Subcutaneous adipose tissue (tissue), 4 donors: ENCODE results near the gene FKBP9. TPM values are rescaled to one million over a fixed set of nuclear protein-coding genes. Genes with fewer than 3 reads are reported as not detected.

Source experiments
- total RNA-seq, 4 donors: library from RNA; depleted of rRNA; stranded (reverse); fragments of >200 nt; gene quantifications; one replicate each; pipeline ENCODE4 v1.1.0, GENCODE V29; 2016
- TF ChIP-seq, protein P1 (sequence below): fragments of 450-650 bp; IDR thresholded peaks from one replicate; pipeline ENCODE4 v1.5.1; 2016; ENCODE audit warnings: low read depth, mild to moderate bottlenecking, control low read depth, antibody characterized with exemption, moderate library complexity

FKBP9 gene
- total RNA-seq, 4 donors from 2014 or later, result 110 to 274 (median 180) TPM

GRCh38 chr7:33040803-33041516 is 83.7 kb downstream of the FKBP9 start:
- TF ChIP-seq, protein P1, sequence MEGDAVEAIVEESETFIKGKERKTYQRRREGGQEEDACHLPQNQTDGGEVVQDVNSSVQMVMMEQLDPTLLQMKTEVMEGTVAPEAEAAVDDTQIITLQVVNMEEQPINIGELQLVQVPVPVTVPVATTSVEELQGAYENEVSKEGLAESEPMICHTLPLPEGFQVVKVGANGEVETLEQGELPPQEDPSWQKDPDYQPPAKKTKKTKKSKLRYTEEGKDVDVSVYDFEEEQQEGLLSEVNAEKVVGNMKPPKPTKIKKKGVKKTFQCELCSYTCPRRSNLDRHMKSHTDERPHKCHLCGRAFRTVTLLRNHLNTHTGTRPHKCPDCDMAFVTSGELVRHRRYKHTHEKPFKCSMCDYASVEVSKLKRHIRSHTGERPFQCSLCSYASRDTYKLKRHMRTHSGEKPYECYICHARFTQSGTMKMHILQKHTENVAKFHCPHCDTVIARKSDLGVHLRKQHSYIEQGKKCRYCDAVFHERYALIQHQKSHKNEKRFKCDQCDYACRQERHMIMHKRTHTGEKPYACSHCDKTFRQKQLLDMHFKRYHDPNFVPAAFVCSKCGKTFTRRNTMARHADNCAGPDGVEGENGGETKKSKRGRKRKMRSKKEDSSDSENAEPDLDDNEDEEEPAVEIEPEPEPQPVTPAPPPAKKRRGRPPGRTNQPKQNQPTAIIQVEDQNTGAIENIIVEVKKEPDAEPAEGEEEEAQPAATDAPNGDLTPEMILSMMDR, result no peak

DNA sequence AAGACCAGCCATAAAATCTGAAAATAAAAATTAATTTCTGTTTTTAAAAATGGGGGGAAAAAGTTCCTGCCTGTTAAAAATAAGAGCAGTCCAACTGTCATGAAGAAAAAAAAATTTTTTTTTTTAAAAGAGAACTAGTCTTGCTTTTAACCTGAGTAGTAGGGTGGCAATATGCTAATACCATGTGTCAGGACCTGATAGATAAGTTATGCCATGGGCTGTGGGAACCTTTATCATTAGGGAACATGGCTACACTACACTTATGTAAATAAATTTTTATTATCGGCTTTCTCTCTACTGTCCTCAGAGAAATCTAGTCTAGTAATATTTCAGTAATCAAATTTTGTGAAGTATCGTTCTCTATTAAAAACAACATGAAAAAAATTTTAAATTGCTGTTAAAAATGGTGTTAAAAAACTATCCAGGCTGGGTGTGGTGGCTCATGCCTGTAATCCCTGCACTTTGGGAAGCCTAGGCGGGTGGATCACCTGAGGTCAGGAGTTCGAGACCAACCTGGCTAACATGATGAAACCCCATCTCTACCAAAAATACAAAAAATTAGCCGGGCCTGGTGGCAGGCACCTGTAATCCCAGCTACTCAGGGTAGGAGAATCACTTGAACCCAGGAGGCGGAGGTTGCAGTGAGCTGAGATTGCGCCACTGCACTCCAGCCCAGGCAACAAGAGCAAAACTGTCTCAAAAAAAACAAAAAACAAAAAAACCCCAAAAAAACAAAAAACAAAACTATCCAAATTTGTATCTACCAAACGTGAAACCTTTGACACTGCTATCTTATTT is 84.6 kb downstream of the FKBP9 start:
- TF ChIP-seq, protein P1, result no peak

DNA sequence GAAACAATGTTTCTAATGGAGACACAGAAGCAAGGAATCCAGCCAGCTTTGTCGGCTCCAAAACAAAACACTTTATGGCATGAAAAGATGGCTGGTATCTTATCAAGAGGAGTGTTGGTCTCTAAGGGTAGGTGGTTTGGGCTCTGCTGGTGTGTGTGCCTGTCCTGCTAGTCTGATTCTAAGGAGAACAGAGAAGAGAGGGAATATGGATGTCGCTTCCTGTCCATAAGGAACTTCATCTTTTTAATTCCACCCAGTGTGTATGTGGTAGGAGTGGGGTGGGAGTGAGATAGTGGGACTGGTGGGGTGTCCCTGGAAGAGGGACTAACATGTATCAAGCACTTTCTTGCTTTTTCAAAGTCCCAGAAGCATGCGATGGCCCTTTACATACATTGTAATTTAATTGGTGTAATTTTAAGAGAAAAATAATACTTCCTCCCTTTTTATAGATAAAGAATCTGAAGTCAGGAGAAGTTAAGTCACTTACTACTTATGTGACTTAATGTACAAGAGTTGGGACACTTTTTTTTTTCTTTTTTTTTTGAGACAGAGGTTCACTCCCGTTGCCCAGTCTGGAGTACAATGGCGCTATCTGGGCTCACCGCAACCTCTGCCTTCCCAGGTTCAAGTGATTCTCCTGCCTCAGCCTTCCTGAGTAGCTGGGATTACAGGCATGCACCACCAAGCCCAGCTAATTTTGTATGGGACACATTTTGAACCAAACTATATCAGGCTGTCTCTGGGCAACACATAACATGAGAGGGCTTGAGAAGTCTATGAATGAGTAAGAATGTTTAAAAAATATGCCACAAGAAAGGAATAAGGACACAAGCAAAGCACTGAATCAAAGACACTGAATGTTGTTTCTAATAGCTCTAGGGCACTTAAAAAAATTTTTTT is 86.5 kb downstream of the FKBP9 start:
- TF ChIP-seq, protein P1, result no peak

DNA sequence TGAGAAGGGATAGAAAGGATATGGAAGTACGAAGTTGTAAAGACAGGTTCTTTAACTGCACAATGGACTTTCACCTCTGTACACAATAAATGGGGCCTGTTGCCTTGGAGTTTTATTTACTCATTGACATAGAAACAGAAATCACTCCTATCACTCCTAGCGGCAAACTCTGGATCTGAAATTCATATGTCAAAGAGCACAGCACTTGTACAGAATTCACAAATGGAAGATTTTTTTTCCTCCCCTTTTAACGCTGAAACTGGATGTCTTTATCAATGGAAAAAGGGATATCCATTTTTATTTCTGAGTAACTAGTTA is 87.1 kb downstream of the FKBP9 start:
- TF ChIP-seq, protein P1, result no peak

DNA sequence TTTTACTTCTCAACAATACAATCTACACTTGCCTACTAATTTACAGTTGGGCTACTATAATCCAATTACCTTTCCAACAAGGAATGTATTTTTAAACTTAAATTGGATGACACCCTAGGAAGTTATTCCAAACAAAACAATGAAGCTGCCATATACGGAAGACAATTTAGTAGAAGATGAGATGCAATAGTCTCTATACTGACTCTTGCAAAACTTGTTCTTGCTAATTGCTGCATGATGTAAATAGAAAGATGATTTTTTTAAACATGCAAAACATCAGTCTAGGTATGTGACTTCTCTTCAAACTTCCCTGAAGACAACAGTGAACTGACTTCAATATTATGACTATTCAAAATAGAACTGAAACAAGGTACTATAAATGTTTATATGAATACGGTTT is 87.7 kb downstream of the FKBP9 start:
- TF ChIP-seq, protein P1, result no peak

GRCh38 chr7:33048257-33048656 is 91.0 kb downstream of the FKBP9 start:
- TF ChIP-seq, protein P1, result no peak

DNA sequence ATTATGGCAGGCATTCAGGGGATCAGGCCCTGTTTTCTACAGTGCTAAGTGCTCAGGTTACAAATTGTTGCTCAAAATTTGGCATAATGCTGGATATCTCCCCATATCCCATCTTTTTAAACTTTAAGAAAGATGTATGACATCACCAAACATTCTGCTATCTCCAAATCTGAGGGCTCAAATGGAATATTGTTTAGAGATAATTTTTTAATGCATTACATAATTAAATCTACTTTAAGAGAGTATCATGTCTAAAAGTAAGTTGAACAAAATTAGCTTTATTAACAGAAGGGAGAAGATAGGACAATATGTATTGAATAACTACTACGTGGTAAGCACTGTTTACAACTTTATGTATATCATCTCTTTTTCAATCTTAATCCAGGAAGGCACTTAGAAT is 91.5 kb downstream of the FKBP9 start:
- TF ChIP-seq, protein P1, result no peak
